Mesenchymal stem cell (in vitro differentiated cells and primary cell): ENCODE results near the gene FHOD3.

Experiments used
- DNase-seq: peaks from one replicate; pipeline ENCODE4 v3.0.0-alpha.2; 2013
- H2AFZ ChIP-seq: one replicate; pipeline ENCODE4 v1.6.1; 2013; ENCODE audit warnings: low read depth, mild to moderate bottlenecking, control low read depth, inconsistent platforms, low read length, moderate library complexity
- H2AK5ac ChIP-seq: 2 replicates; pipeline ENCODE4 v1.6.1; 2013; ENCODE audit warnings: low read length, moderate library complexity, mild to moderate bottlenecking, inconsistent platforms; ENCODE audit not compliant: severe bottlenecking
- H2BK120ac ChIP-seq: one replicate; pipeline ENCODE4 v1.6.1; 2013; ENCODE audit warnings: low read depth, mild to moderate bottlenecking, inconsistent platforms, low read length, moderate library complexity
- H2BK12ac ChIP-seq, 2 experiments: one replicate each; pipeline ENCODE4 v1.6.1; 2013; ENCODE audit warnings: inconsistent platforms in 2 of 2, low read length in 2 of 2, mild to moderate bottlenecking in 2 of 2, moderate library complexity in 2 of 2, control low read depth in 1 of 2
- H2BK15ac ChIP-seq: one replicate; pipeline ENCODE4 v1.6.1; 2013; ENCODE audit warnings: mild to moderate bottlenecking, low read depth, inconsistent platforms; ENCODE audit not compliant: poor library complexity, severe bottlenecking
- H2BK5ac ChIP-seq: 2 replicates; pipeline ENCODE4 v1.6.1; 2013; ENCODE audit warnings: low read depth, mild to moderate bottlenecking, low read length, control low read depth, inconsistent platforms; ENCODE audit not compliant: poor library complexity, severe bottlenecking
- H3K14ac ChIP-seq, 2 experiments: one replicate each; pipeline ENCODE4 v1.6.1; 2013; ENCODE audit warnings: inconsistent platforms in 2 of 2, low read length in 2 of 2, control low read depth in 1 of 2, mild to moderate bottlenecking in 1 of 2, moderate library complexity in 1 of 2
- H3K18ac ChIP-seq, 2 experiments: one replicate each; pipeline ENCODE4 v1.6.1; 2013; ENCODE audit warnings: inconsistent platforms in 2 of 2, low read length in 2 of 2, control low read depth in 1 of 2, low read depth in 1 of 2, mild to moderate bottlenecking in 1 of 2
- H3K23ac ChIP-seq, 2 experiments: one replicate each; pipeline ENCODE4 v1.6.1; 2013; ENCODE audit warnings: inconsistent platforms in 2 of 2, low read length in 2 of 2, mild to moderate bottlenecking in 2 of 2, moderate library complexity in 2 of 2, control low read depth in 1 of 2
- H3K27ac ChIP-seq: 2 replicates; pipeline ENCODE4 v1.5.1; 2013; ENCODE audit warnings: mild to moderate bottlenecking, moderate library complexity, low read length, control low read depth, inconsistent platforms; ENCODE audit not compliant: poor library complexity, severe bottlenecking
- H3K27me3 ChIP-seq, 2 experiments: 2 replicates each; pipeline versions ENCODE4 v1.6.1 to v1.7.0; 2013; ENCODE audit warnings: low read length in 2 of 2, mild to moderate bottlenecking in 2 of 2, moderate library complexity in 2 of 2, control low read depth in 1 of 2, inconsistent platforms in 1 of 2; ENCODE audit not compliant: control insufficient read depth in 1 of 2, insufficient read depth in 1 of 2
- H3K36me3 ChIP-seq, 2 experiments: 2 replicates each; pipeline versions ENCODE4 v1.6.1 to v1.7.0; 2013; ENCODE audit warnings: low read length in 2 of 2, control low read depth in 1 of 2, inconsistent platforms in 1 of 2, low read depth in 1 of 2, mild to moderate bottlenecking in 1 of 2; ENCODE audit not compliant: insufficient read depth in 2 of 2, control insufficient read depth in 1 of 2
- H3K4ac ChIP-seq, 2 experiments: one replicate each; pipeline ENCODE4 v1.6.1; 2013; ENCODE audit warnings: inconsistent platforms in 2 of 2, low read length in 2 of 2, mild to moderate bottlenecking in 2 of 2, moderate library complexity in 2 of 2, control low read depth in 1 of 2, low read depth in 1 of 2
- H3K4me1 ChIP-seq: 2 replicates; pipeline ENCODE4 v1.6.1; 2013; ENCODE audit warnings: low read depth, low read length, control low read depth; ENCODE audit not compliant: control insufficient read depth, insufficient read depth
- H3K4me2 ChIP-seq: 2 replicates; pipeline ENCODE4 v1.6.1; 2013; ENCODE audit warnings: low read length, mild to moderate bottlenecking, inconsistent platforms; ENCODE audit not compliant: poor library complexity, severe bottlenecking
- H3K4me3 ChIP-seq, 2 experiments: 2 replicates each; pipeline versions ENCODE4 v1.5.1 to v1.7.0; 2013; ENCODE audit warnings: low read length in 2 of 2, mild to moderate bottlenecking in 2 of 2, control low read depth in 1 of 2, low read depth in 1 of 2; ENCODE audit not compliant: insufficient read depth in 1 of 2
- H3K79me1 ChIP-seq: replicated peaks from 2 replicates; pipeline ENCODE4 v1.6.1; 2013; ENCODE audit warnings: mild to moderate bottlenecking, control low read depth, low read length, inconsistent platforms; ENCODE audit not compliant: poor library complexity, severe bottlenecking
- H3K9ac ChIP-seq: 2 replicates; pipeline ENCODE4 v1.7.0; 2013; ENCODE audit warnings: mild to moderate bottlenecking, low read length, moderate library complexity
- H3K9me3 ChIP-seq: 2 replicates; pipeline ENCODE4 v1.7.0; 2013; ENCODE audit warnings: mild to moderate bottlenecking, low read length; ENCODE audit not compliant: control insufficient read depth
- H4K8ac ChIP-seq: one replicate; pipeline ENCODE4 v1.6.1; 2013; ENCODE audit warnings: inconsistent platforms, mild to moderate bottlenecking, low read length, moderate library complexity
- H4K91ac ChIP-seq: one replicate; pipeline ENCODE4 v1.6.1; 2013; ENCODE audit warnings: mild to moderate bottlenecking, low read length, inconsistent platforms
- WGBS: methylation state at CpG from one replicate; pipeline ENCODE4 v1.1.7; 2013; ENCODE audit warnings: mixed read lengths; 5-methylcytosine and 5-hydroxymethylcytosine counted together

The FHOD3 gene

DNA sequence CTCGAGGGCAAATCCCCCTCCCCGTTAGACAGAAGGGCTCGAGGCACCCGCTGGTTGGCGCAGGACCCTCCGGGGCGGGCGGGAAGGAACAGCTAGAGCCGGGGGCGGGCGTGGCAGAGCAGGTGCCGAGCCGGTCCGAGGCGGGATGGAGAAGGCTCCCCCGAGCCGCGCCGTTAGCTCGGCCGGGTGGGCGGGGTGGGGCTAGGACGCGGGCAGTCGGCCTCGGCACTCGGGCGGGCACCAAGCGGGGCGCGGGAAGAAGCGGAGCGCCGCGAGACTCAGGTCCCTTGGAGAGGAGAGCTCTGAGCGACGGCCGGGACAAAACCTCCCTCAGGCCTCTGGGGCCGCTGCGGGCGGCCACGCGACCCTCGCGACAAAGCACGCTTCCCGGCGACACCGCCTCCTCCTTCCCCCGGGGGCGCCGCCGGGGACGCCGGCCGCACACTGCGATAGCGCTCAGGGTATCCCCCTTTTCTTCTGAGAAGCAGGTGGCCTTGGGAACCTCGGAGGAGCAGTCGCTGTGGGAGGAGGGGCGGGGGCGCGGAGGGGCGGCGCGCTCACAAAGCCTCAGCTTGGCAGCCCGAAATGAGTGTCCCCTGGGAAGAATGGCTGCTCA lies 721 bp downstream of the FHOD3 start:
- no peak for DNase-seq
- Histone ChIP-seq H3K9me3 (no peaks in the 10 kb centered on the region), H4K91ac (no peak overlapping the region), H3K4me3 (peak overlapping the region; percentile 77 to 91), H2BK120ac (no peak overlapping the region), H3K79me1 (peaks cover 18% of the 10 kb centered on the region), H3K27ac (no peak overlapping the region), H3K23ac (peak overlapping the region in 1 of 2 experiments; percentile 25), H2AFZ (no peak overlapping the region), H3K4me1 (peaks cover 21% of the 10 kb centered on the region), H3K4me2 (peak overlapping the region; percentile 85), H2AK5ac (no peak overlapping the region), H3K4ac (peak overlapping the region in 1 of 2 experiments; percentile 10), H4K8ac (no peak overlapping the region), H3K9ac (peak overlapping the region; percentile 70), H2BK15ac (no peak overlapping the region), H3K27me3 (no peaks in the 10 kb centered on the region), H2BK5ac (no peak overlapping the region), H3K36me3 (no peaks in the 10 kb centered on the region), H3K18ac (no peak overlapping the region), H2BK12ac (no peak overlapping the region), H3K14ac (no peak overlapping the region)
- WGBS, result 4% methylated on average over 38 of the region's 67 CpGs

DNA sequence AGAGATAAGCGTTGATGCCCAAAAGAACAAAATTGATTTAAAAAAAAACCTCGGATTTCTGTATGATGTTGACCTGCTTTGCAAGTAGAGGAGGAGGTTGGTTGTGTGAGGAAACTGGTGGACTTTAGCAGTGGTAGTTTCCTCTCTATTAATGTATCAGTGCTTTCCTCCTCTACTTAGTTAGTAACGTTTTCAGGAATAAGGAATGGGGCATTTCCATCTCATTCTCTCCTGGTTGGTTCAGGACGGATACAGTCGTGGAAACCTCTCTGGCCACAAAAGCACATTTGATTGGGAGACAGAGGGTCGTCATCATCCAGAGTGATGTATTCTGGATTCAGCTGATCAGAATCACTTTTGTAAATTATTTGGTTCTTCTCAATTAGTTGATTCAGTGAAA lies 1.5 kb downstream of the FHOD3 start:
- H3K27me3 ChIP-seq, result no peaks in the 10 kb centered on the region
- no peak overlapping the region for H3K18ac ChIP-seq
- 92% methylated on average over 6 of the region's 6 CpGs for WGBS
- H3K36me3 ChIP-seq, result no peaks in the 10 kb centered on the region
- peak overlapping the region; percentile 59 for H3K4me2 ChIP-seq
- no peak overlapping the region for H3K9ac ChIP-seq
- H2BK15ac ChIP-seq, result no peak overlapping the region
- H3K4ac ChIP-seq, result no peak overlapping the region
- no peak overlapping the region for H2BK12ac ChIP-seq
- H3K9me3 ChIP-seq, result no peaks in the 10 kb centered on the region
- H3K23ac ChIP-seq, result no peak overlapping the region
- DNase-seq, result no peak
- H3K27ac ChIP-seq, result no peak overlapping the region
- no peak overlapping the region for H2AFZ ChIP-seq
- no peak overlapping the region for H4K91ac ChIP-seq
- H3K79me1 ChIP-seq, result peaks cover 23% of the 10 kb centered on the region
- no peak overlapping the region for H4K8ac ChIP-seq
- H3K14ac ChIP-seq, result no peak overlapping the region
- H2AK5ac ChIP-seq, result no peak overlapping the region
- H2BK5ac ChIP-seq, result no peak overlapping the region
- no peak overlapping the region for H2BK120ac ChIP-seq
- no peak overlapping the region for H3K4me3 ChIP-seq
- H3K4me1 ChIP-seq, result peaks cover 23% of the 10 kb centered on the region

DNA sequence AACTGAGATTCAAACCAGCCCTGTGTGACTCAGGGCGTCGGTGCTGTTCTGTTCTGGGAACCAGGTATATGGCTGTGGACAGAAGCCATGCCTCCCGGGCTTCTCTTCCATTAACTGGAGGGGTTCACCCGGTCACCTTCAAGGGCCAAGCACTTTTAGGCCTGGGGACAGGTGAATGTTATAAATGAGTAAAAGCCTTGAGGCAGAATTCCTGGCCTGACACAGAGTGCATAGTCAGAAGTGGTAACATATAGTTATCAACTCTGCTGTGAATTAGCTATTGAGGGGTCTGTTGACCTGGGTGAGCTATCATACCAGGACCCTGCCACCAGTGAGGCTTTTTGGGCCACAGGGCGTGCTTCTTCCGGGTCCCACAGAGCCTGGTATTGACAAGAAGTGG lies 2.7 kb downstream of the FHOD3 start:
- Histone ChIP-seq H3K14ac (no peak overlapping the region), H2BK12ac (no peak overlapping the region), H4K91ac (no peak overlapping the region), H3K18ac (no peak overlapping the region), H2BK15ac (no peak overlapping the region), H3K79me1 (peaks cover 24% of the 10 kb centered on the region), H2AK5ac (peak overlapping the region; percentile 23), H3K4ac (no peak overlapping the region), H2AFZ (no peak overlapping the region), H3K36me3 (no peaks in the 10 kb centered on the region), H3K27me3 (no peaks in the 10 kb centered on the region), H3K4me3 (no peak overlapping the region), H3K9me3 (no peaks in the 10 kb centered on the region), H3K9ac (no peak overlapping the region), H3K4me2 (no peak overlapping the region), H2BK120ac (no peak overlapping the region), H3K27ac (no peak overlapping the region), H3K4me1 (peaks cover 24% of the 10 kb centered on the region), H2BK5ac (no peak overlapping the region), H3K23ac (no peak overlapping the region), H4K8ac (no peak overlapping the region)
- no peak for DNase-seq
- 88% methylated on average over 6 of the region's 6 CpGs for WGBS

DNA sequence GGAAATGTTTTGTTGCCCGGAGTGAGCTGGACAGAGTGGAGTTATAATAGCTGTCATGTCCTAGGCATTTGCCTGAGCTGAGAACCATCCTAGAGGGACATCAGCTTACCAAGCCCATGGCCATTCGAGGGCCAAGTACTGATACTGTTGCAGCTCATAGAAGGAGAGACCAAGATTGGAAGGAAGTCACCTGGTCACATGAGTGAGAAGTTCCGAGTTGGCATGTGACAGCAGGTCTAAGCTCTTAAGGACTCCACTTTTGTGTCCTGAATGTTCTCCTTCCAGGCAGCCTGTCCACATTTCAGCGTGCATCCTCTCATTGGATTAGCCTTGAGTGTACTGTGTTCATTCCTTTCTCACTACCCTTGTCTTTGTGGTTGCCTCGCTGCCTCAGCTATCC lies 4.4 kb downstream of the FHOD3 start:
- peaks cover 31% of the 10 kb centered on the region for H3K79me1 ChIP-seq

More for the DNA sequence above, 4.4 kb downstream of the FHOD3 start:
- H3K9me3 ChIP-seq, result no peaks in the 10 kb centered on the region
- no peak overlapping the region for H3K4me3 ChIP-seq
- no peak overlapping the region for H3K27ac ChIP-seq
- H3K14ac ChIP-seq, result no peak overlapping the region
- no peak for DNase-seq
- no peak overlapping the region for H3K4ac ChIP-seq
- H2BK15ac ChIP-seq, result no peak overlapping the region
- no peak overlapping the region for H3K18ac ChIP-seq
- no peak overlapping the region for H4K8ac ChIP-seq
- H2BK5ac ChIP-seq, result no peak overlapping the region
- H3K36me3 ChIP-seq, result no peaks in the 10 kb centered on the region
- peaks cover 23% of the 10 kb centered on the region for H3K4me1 ChIP-seq
- peak overlapping the region; percentile 76 for H2AK5ac ChIP-seq
- H4K91ac ChIP-seq, result no peak overlapping the region
- no peak overlapping the region for H2BK12ac ChIP-seq
- no peak overlapping the region for H3K9ac ChIP-seq
- WGBS, result 79% methylated on average over 5 of the region's 5 CpGs
- H2AFZ ChIP-seq, result no peak overlapping the region
- no peak overlapping the region for H3K4me2 ChIP-seq
- H3K23ac ChIP-seq, result no peak overlapping the region
- H2BK120ac ChIP-seq, result no peak overlapping the region
- H3K27me3 ChIP-seq, result no peaks in the 10 kb centered on the region
